ENCODE results near the gene KIN. TPM values are rescaled to one million over a fixed set of nuclear protein-coding genes. Genes with fewer than 3 reads are reported as not detected.
A peak's percentile ranks its signal among the peaks of the same experiment; 100 is the strongest.

The KIN gene
- total RNA-seq, 6 donors from 2014 or later, result 5.9 to 14.7 (median 9.5) TPM

DNA sequence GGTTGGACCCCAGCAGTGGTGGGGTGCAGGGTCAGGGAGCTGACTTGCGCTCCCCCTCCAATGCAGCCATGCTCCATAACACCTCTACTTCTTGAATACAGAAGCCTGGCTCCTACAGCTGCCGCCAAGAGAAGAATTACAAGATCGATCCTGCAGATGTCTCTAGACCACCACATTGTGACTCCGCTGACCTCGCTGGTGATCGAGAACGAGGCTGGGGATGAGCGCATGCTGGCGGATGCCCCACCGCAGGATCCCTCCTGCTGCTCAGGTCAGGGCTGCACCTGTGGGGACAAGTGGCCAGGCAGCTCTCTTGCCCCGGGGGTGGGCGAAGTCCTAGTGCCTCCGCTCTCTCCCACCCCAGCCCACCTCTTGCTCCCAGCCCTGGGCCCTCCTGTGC, 53.0 kb downstream of the KIN start:
- H3K4me3 ChIP-seq, result no peak overlapping the region
- 92 to 94% methylated on average over 8 to 13 of the region's 13 CpGs for WGBS, 2 donors
- no peak for ATAC-seq (ENCODE audit: low FRiP score in 2 of 2)
- no peaks in the 10 kb centered on the region for H3K4me1 ChIP-seq
- DNase-seq, result peak in 1 of 2 donors; percentile 41
- H3K27ac ChIP-seq, result no peak overlapping the region
- no peaks in the 10 kb centered on the region for H3K9me3 ChIP-seq
- TF ChIP-seq POLR2AphosphoS5 (IDR thresholded peaks at IDR 0.05), result no peak
- no peak for TF ChIP-seq EP300 (IDR thresholded peaks at IDR 0.05)
- TF ChIP-seq, protein P1, sequence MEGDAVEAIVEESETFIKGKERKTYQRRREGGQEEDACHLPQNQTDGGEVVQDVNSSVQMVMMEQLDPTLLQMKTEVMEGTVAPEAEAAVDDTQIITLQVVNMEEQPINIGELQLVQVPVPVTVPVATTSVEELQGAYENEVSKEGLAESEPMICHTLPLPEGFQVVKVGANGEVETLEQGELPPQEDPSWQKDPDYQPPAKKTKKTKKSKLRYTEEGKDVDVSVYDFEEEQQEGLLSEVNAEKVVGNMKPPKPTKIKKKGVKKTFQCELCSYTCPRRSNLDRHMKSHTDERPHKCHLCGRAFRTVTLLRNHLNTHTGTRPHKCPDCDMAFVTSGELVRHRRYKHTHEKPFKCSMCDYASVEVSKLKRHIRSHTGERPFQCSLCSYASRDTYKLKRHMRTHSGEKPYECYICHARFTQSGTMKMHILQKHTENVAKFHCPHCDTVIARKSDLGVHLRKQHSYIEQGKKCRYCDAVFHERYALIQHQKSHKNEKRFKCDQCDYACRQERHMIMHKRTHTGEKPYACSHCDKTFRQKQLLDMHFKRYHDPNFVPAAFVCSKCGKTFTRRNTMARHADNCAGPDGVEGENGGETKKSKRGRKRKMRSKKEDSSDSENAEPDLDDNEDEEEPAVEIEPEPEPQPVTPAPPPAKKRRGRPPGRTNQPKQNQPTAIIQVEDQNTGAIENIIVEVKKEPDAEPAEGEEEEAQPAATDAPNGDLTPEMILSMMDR (IDR thresholded peaks at IDR 0.05), result no peak
- TF ChIP-seq POLR2A (IDR thresholded peaks at IDR 0.05), result no peak
- no peaks in the 10 kb centered on the region for H3K36me3 ChIP-seq
- H3K27me3 ChIP-seq, result no peaks in the 10 kb centered on the region

DNA sequence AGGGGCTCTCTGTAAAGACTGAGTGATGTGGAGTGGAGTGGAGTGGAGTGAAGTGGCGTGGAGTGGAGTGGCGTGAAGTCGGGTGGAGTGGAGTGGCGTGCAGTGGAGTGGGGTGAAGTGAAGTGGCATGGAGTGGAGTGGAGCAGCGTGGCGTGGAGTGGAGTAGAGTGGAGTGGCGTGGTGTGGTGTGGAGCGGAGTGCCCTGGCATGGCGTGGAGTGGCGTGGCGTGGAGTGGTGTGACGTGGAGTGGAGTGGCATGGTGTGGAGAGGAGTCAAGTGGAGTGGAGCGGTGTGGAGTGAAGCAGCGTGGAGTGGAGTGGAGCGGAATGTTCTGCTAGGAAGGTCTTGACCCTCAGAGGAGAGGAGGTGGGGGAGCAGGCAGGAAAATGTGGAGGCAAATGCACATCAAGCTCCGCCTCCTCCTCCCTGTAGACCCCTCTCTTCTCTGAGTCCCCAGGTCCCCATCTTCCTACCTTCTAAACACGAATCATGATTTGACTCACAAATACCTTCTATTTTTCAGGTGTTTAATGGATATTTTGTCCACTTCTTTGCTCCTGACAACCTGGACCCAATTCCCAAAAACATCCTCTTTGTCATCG, 64.8 kb downstream of the KIN start:
- Histone ChIP-seq H3K27ac (no peak overlapping the region), H3K36me3 (no peaks in the 10 kb centered on the region), H3K27me3 (no peaks in the 10 kb centered on the region), H3K4me3 (no peak overlapping the region), H3K9me3 (no peaks in the 10 kb centered on the region), H3K4me1 (no peaks in the 10 kb centered on the region)
- no peak for TF ChIP-seq EP300 (IDR thresholded peaks at IDR 0.05)
- TF ChIP-seq POLR2AphosphoS5 (IDR thresholded peaks at IDR 0.05), result no peak
- TF ChIP-seq, protein P1 (IDR thresholded peaks at IDR 0.05), result no peak
- no peak for TF ChIP-seq POLR2A (IDR thresholded peaks at IDR 0.05)
- DNase-seq (peak in 1 of 2 donors; percentile 10), ATAC-seq (ENCODE audit: low FRiP score in 2 of 2) (peak; percentile 34 to 67)
- WGBS, 2 donors, result 63 to 88% methylated on average over 18 of the region's 18 CpGs

DNA sequence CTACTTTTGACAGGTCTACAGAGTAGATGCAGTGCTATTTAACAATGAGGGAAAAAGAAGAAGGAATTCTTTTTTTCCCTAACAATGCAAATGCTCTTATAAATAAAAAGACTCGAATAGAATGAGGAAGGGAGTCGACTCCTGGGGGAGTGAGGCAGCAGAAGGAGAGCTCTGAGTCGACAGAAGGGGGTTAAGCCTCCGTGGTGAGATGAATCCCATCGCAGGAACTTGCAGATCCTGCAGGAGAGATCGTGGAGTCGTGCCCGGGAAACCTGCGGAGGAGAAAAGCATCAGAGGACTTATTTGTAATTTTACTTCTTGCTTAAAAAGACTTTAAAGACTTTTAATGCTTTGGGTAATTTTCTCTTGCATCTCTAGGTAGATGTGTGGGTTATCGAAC, 67.3 kb downstream of the KIN start:
- no peak for DNase-seq
- H3K27me3 ChIP-seq, result no peaks in the 10 kb centered on the region
- TF ChIP-seq EP300 (IDR thresholded peaks at IDR 0.05) (no peak), POLR2AphosphoS5 (IDR thresholded peaks at IDR 0.05) (no peak), POLR2A (IDR thresholded peaks at IDR 0.05) (no peak)
- TF ChIP-seq, protein P1 (IDR thresholded peaks at IDR 0.05), result no peak
- H3K4me1 ChIP-seq, result no peaks in the 10 kb centered on the region
- WGBS, 2 donors, result 75 to 86% methylated on average over 10 of the region's 10 CpGs
- H3K27ac ChIP-seq, result no peak overlapping the region
- ATAC-seq (ENCODE audit: low FRiP score in 2 of 2), result no peak
- no peak overlapping the region for H3K4me3 ChIP-seq
- H3K9me3 ChIP-seq, result no peaks in the 10 kb centered on the region
- H3K36me3 ChIP-seq, result no peaks in the 10 kb centered on the region

DNA sequence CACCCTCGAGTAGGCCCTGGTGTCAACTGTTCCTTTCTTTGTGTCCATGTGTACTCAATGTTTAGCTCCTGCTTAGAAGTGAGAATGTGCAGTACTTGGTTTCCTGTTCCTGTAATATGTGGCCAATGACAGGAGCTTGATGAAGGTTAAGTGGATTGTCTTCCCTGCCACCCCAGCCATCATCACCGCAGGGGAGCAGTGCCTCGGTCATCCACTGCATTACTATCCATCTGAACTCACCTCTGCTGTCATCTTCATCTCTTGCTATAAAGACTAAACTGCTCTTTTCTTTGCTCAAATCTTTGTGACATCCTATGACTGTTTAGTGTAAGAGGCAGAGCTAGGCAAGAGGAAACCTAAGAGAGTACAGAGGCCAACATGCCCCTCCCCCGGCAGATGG, 69.1 kb downstream of the KIN start:
- no peaks in the 10 kb centered on the region for H3K9me3 ChIP-seq
- no peak for TF ChIP-seq EP300 (IDR thresholded peaks at IDR 0.05)
- no peak for TF ChIP-seq POLR2A (IDR thresholded peaks at IDR 0.05)
- TF ChIP-seq POLR2AphosphoS5 (IDR thresholded peaks at IDR 0.05), result no peak
- TF ChIP-seq, protein P1 (IDR thresholded peaks at IDR 0.05), result no peak
- WGBS, 2 donors, result 82 to 84% methylated on average over 4 of the region's 4 CpGs
- H3K27ac ChIP-seq, result no peak overlapping the region
- H3K36me3 ChIP-seq, result no peaks in the 10 kb centered on the region
- no peak overlapping the region for H3K4me3 ChIP-seq
- H3K27me3 ChIP-seq, result no peaks in the 10 kb centered on the region
- DNase-seq, result no peak
- ATAC-seq (ENCODE audit: low FRiP score in 2 of 2), result no peak
- no peaks in the 10 kb centered on the region for H3K4me1 ChIP-seq

DNA sequence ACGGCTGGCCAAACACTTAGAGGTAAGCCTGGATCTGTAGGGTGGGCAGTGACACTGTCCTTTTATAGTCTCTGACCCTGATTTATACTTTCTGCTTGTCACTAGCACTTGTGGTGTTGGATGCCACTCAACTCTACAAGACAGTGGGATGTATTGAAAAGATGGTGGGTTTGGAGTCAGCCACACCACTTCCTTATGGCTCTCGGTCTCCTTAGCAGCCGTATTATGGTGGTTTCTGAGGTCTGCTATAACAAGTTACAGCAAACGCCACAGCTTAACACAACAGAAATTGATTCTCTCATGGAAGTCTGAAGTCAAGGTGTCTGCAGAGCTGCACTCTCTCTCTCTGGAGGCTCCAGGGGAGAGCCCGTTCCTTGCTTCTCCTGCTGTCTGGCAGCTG, 70.0 kb downstream of the KIN start:
- Histone ChIP-seq H3K4me3 (no peak overlapping the region), H3K27ac (no peak overlapping the region), H3K4me1 (no peaks in the 10 kb centered on the region), H3K27me3 (no peaks in the 10 kb centered on the region), H3K9me3 (no peaks in the 10 kb centered on the region), H3K36me3 (no peaks in the 10 kb centered on the region)
- DNase-seq, result no peak
- TF ChIP-seq EP300 (IDR thresholded peaks at IDR 0.05) (no peak), POLR2A (IDR thresholded peaks at IDR 0.05) (no peak), POLR2AphosphoS5 (IDR thresholded peaks at IDR 0.05) (no peak)
- TF ChIP-seq, protein P1 (IDR thresholded peaks at IDR 0.05), result no peak
- WGBS, 2 donors, result 60 to 78% methylated on average over 5 of the region's 5 CpGs
- no peak for ATAC-seq (ENCODE audit: low FRiP score in 2 of 2)
